ENCODE data around the gene VPS13A.

The VPS13A gene

GRCh38 chr9:77188242-77188641 is 10.9 kb downstream of the VPS13A start:
- Histone ChIP-seq H3K4me3 (ENCODE audit: low read depth, low read length) (no peak overlapping the region), H3K36me3 (peaks cover 2% of the 10 kb centered on the region; the same call in 1 of the 2 replicates), H3K27me3 (ENCODE audit: insufficient read depth, low read depth, severe bottlenecking) (no peaks in the 10 kb centered on the region), H3K27ac (no peak overlapping the region), H3K9me3 (ENCODE audit: severe bottlenecking) (no peaks in the 10 kb centered on the region)
- no peak for TF ChIP-seq CTCF (IDR thresholded peaks at IDR 0.05; ENCODE audit: low read depth, low read length)
- no peak for DNase-seq

- H3K9me3 ChIP-seq (ENCODE audit: severe bottlenecking) = no peaks in the 10 kb centered on the region
- no peaks in the 10 kb centered on the region for H3K36me3 ChIP-seq
- no peak for DNase-seq
- no peak for TF ChIP-seq CTCF (IDR thresholded peaks at IDR 0.05; ENCODE audit: low read depth, low read length)
- H3K4me3 ChIP-seq (ENCODE audit: low read depth, low read length) = no peak overlapping the region
- H3K27me3 ChIP-seq (ENCODE audit: insufficient read depth, low read depth, severe bottlenecking) = no peaks in the 10 kb centered on the region
- H3K27ac ChIP-seq = no peak overlapping the region
These were observed 17.1 kb downstream of the VPS13A start for GRCh38 chr9:77194423-77194822.

- no peak for TF ChIP-seq CTCF (IDR thresholded peaks at IDR 0.05; ENCODE audit: low read depth, low read length)
- no peak for DNase-seq
- no peak overlapping the region for H3K27ac ChIP-seq
- H3K27me3 ChIP-seq (ENCODE audit: insufficient read depth, low read depth, severe bottlenecking) = no peaks in the 10 kb centered on the region
- peaks cover 5% of the 10 kb centered on the region for H3K36me3 ChIP-seq
- no peaks in the 10 kb centered on the region for H3K9me3 ChIP-seq (ENCODE audit: severe bottlenecking)
- no peak overlapping the region for H3K4me3 ChIP-seq (ENCODE audit: low read depth, low read length)
These were observed 32.8 kb downstream of the VPS13A start for GRCh38 chr9:77210116-77210515.

- Histone ChIP-seq H3K36me3 (peaks cover 5% of the 10 kb centered on the region), H3K9me3 (ENCODE audit: severe bottlenecking) (no peaks in the 10 kb centered on the region), H3K27me3 (ENCODE audit: insufficient read depth, low read depth, severe bottlenecking) (no peaks in the 10 kb centered on the region), H3K4me3 (ENCODE audit: low read depth, low read length) (no peak overlapping the region), H3K27ac (no peak overlapping the region)
- DNase-seq = no peak
- no peak for TF ChIP-seq CTCF (IDR thresholded peaks at IDR 0.05; ENCODE audit: low read depth, low read length)
These were observed 34.2 kb downstream of the VPS13A start for GRCh38 chr9:77211561-77211960.

- H3K36me3 ChIP-seq = peaks cover 5% of the 10 kb centered on the region
- no peak for TF ChIP-seq CTCF (IDR thresholded peaks at IDR 0.05; ENCODE audit: low read depth, low read length)
- H3K27ac ChIP-seq = no peak overlapping the region
- H3K27me3 ChIP-seq (ENCODE audit: insufficient read depth, low read depth, severe bottlenecking) = no peaks in the 10 kb centered on the region
- DNase-seq = no peak
- H3K9me3 ChIP-seq (ENCODE audit: severe bottlenecking) = no peaks in the 10 kb centered on the region
- H3K4me3 ChIP-seq (ENCODE audit: low read depth, low read length) = no peak overlapping the region
These were observed 35.5 kb downstream of the VPS13A start for GRCh38 chr9:77212801-77213200.

- Histone ChIP-seq H3K9me3 (ENCODE audit: severe bottlenecking) (no peaks in the 10 kb centered on the region), H3K4me3 (ENCODE audit: low read depth, low read length) (no peak overlapping the region), H3K36me3 (peaks cover 5% of the 10 kb centered on the region), H3K27ac (no peak overlapping the region), H3K27me3 (ENCODE audit: insufficient read depth, low read depth, severe bottlenecking) (no peaks in the 10 kb centered on the region)
- peak; percentile 44; the same call in 1 of the 2 replicates for TF ChIP-seq CTCF (IDR thresholded peaks at IDR 0.05; ENCODE audit: low read depth, low read length)
- no peak for DNase-seq
These were observed 38.5 kb downstream of the VPS13A start for GRCh38 chr9:77215874-77216273.
